ENCODE results near the gene CD151. TPM values are rescaled to one million over a fixed set of nuclear protein-coding genes. Genes with fewer than 3 reads are reported as not detected.

Gene CD151
- total RNA-seq, 4 donors from 2014 or later, result 307 to 1,070 (median 520) TPM

DNA sequence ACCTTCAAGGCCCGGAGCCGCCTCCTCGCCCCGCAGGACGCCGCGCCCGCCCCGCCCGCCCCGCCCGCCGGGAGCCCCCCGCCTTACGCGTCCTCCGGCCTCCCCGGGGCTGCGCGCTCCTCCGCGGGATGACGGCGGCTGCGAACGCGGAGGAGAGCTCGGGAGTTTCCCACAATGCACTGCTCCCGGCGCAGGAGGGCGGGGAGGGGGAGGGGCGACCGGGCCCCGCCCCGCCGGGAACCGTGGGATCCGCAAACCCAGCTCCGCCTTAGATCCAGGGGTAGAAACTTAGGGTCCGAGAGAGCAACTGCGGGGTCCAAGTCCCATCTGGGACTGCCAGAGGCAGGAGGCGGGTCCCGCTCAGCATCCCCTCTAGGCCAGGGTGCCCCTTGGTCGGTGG, 42.8 kb upstream of the CD151 start, which contains the start of gene CEND1:
CEND1 (minus strand) TSS at position 148 of the 400 bp plus-strand sequence. CDS start 1,514 bp downstream, outside the sequence.
- TF ChIP-seq, protein P1, sequence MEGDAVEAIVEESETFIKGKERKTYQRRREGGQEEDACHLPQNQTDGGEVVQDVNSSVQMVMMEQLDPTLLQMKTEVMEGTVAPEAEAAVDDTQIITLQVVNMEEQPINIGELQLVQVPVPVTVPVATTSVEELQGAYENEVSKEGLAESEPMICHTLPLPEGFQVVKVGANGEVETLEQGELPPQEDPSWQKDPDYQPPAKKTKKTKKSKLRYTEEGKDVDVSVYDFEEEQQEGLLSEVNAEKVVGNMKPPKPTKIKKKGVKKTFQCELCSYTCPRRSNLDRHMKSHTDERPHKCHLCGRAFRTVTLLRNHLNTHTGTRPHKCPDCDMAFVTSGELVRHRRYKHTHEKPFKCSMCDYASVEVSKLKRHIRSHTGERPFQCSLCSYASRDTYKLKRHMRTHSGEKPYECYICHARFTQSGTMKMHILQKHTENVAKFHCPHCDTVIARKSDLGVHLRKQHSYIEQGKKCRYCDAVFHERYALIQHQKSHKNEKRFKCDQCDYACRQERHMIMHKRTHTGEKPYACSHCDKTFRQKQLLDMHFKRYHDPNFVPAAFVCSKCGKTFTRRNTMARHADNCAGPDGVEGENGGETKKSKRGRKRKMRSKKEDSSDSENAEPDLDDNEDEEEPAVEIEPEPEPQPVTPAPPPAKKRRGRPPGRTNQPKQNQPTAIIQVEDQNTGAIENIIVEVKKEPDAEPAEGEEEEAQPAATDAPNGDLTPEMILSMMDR (IDR thresholded peaks at IDR 0.05; ENCODE audit: low read depth), result no peak

DNA sequence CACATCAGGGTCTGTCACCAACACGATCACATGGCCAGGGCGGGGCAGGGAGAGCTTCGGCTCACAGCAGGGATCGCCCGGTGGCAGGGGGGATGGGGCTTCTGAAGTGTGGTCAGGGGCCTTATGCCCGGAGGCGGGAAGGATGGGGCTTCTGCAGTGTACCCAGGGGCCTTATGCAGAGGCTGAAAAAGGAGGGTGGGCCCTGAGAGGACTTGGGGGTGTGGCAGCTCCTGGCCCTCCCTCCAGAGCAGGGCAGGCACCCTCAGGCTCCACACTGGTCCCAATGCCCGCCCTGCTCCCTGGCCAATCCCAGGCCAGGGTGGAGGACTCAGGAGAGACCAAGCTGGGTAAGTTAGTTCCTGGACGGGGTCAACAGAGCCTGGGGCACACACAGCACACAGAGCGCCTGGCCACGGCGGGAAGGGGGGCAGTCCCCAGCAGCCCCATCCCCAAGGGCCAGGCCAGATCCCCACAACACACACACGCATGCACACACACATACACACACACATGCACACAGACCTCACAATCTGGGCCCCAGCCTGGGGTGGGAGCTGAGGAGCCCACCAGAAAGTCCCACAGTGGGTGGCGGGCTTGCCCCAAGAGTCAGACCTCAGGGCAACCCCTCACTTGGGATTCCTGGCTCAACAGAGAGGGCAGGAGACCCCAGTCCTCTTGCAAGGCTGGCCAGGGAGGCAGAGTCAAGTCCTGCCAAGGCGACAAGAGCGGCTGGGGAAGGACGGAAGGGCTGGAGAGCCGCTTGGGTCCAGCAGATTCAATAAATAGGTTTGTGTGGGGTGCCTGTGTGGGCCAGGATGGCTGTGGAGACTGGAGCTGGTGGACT, 41.8 kb upstream of the CD151 start:
- TF ChIP-seq, protein P1 (IDR thresholded peaks at IDR 0.05; ENCODE audit: low read depth), result no peak

DNA sequence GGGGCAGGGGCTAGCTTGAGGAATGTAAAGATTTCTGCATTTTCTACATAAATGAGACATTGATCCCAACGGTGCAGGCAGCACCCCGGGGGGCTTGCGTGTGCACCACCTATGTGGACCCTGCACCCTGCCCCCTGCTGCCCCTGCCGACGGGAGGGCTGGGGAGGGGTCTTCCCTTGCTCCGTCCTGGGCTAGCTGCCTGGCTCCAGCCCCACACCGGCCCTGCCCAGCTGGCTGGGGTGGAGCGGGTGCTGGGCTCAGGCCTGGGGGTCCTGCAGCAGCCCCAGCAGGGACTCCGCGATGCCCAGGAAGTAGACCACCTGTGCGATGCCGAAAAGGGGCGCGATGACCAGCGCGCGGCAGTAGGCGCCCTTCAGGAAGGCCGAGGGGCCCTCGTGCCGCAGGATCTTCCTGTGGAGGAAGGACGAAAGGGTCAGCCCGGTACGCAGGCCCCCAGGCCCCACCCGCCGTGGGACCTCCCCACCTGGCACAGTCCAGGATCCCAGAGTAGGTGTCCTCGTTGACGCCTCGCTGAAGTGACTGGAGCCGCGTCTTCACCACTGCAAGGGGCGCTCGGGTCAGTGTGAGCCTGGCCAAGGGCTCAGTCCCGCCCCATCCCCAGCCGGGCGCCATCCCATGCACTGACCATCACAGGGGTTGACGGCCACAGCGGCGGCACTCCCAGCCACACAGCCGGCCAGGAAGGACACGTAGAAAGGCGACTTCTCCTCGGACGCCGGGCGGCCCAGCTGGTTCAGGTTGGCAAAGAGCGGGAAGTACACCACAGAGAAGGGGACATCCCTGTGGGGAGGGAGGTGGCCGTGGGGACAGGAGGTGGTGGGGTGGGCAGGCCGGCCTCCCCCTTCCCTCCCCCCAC, 40.9 kb upstream of the CD151 start:
- TF ChIP-seq, protein P1 (IDR thresholded peaks at IDR 0.05; ENCODE audit: low read depth), result no peak

DNA sequence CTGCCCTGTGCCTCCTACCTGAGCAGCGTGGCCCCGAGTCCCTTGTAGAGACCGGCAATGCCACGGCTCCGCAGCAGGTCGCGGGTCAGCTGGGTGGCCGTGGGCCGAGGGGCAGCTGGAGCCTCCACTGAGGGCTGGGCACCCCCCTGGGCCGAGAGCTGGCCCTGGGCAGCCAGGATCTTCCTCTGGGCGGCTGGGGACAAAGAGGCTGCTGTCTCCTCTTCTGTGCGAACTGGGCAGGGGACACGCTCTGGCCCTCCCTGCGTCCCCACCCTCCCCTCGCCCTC, 40.3 kb upstream of the CD151 start:
- TF ChIP-seq, protein P1 (IDR thresholded peaks at IDR 0.05; ENCODE audit: low read depth), result no peak

DNA sequence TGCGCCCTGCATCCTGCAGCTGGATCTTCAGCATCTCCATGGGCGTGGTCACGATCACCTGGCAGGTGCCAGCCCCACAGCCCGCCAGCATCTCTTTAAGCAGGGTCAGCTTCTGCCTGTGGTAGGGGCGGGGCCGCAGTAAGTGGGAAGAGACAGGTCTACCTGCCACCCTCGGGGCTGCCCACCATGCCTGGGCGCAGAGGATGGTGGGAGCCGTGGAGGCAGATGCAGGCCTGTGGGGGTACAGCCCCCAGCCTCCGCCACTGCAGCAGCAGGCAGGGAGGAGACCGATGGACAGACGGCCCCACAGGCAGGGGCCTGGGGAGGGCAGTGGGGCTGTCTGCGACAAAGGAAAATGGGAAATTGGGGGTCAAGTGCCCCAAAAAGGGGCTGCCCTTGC, 39.9 kb upstream of the CD151 start:
- TF ChIP-seq, protein P1 (IDR thresholded peaks at IDR 0.05; ENCODE audit: low read depth), result no peak

DNA sequence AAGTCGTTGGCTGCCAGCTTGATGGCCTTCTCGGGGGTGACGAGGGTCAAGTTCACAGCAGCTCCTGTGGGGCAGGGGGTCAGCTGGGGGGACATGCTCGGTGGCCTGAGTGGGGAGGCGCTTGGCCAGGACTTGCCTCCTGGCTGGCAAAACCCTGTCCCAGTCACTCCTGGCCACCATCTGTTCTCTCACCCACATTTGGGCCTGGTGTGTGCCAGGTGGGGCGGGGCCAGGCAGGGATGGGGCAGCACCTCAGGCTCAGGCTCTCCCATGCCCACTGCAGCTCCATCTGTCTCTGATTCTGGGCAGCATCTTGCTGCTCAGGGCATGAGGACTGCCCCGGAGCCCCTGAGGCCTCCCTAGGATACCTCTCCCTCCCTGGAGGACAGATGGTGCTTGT, 39.2 kb upstream of the CD151 start:
- TF ChIP-seq, protein P1 (IDR thresholded peaks at IDR 0.05; ENCODE audit: low read depth), result no peak

All from subcutaneous adipose tissue (tissue), 4 donors.